K562 treated with DMSO at 1 percent for 48 hours (cell line): ENCODE measurements around the gene PTPN1. TPM values are rescaled to one million over a fixed set of nuclear protein-coding genes. Genes with fewer than 3 reads are reported as not detected.

Source experiments
- total RNA-seq: library from RNA; unstranded; fragments of 300-600 nt; gene quantifications from 2 replicates; pipeline ENCODE4 v1.2.3, GENCODE V29; 2022; ENCODE audit warnings: low replicate concordance; ENCODE audit errors: extremely low read depth

PTPN1 gene
- total RNA-seq, result not detected in 2 replicates

GRCh38 chr20:50509923-50510705 lies at the start of gene PTPN1:
Gene PTPN1 (plus strand): TSS chr20:50510383. CDS start chr20:50510528, 145 bp downstream.

Other genes with a start within 250 kb of the PTPN1 start
- not detected in 2 replicates for gene RIPOR3, start 181.2 kb downstream of the PTPN1 start, total RNA-seq
- gene PARD6B, start 221.2 kb downstream of the PTPN1 start, total RNA-seq, result not detected in 2 replicates